Measurements from ENCODE around the gene CDH23. TPM values are rescaled to one million over a fixed set of nuclear protein-coding genes. Genes with fewer than 3 reads are reported as not detected.

Gene CDH23
- total RNA-seq, 2 donors from 2014 or later: 8.1 to 9.0 TPM

DNA sequence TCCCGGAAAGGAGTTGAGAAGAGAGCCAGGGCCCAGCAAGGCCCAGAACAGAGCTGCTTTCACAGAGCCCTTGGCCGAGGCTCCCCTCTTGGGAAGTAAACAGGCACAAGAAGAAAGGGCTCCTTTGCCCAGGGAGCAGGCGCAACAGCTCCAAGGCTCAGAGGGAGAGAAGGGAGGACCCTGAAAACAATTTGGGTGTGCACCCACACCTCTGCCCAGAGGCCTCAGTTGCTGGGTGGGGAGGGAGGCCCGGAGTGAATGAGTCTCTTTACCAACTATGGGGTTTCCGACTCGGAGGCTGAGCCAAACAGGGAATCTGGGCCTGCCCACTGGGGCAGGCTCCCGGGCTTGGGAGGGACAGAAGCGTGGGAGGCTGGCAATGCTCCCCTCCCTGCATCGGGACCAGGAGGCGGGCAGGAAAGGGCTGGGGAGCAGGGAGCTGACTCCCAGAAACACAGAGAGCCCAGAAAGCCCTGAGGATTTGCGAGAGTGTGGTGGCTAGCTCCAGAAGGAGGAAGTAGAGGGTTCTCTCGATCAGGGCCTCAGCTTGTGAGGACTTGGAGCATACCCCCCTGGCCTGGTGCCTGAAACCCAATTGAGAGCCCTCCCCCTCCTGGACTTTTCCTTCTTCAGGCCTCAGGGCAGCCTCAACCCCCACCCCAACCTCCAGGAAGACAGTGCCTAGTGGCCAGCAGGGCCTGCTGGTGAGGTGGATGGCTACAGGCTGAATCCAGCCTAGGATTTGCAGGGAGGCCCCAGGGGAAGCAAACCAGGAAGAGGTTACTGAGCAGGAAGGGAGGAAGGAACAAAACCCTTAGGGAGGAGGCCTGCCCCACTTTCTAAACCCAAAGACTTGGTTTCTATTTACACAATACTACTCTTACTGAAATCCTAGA, 316.7 kb downstream of the CDH23 start:
- Mint-ChIP-seq H3K4me3 (peak overlapping the region; percentile 91), H3K36me3 (ENCODE audit: low read depth) (no peaks in the 10 kb centered on the region), H3K27ac (peak overlapping the region; percentile 99), H3K4me1 (peaks cover 55% of the 10 kb centered on the region), H3K27me3 (no peaks in the 10 kb centered on the region)
- H3K9me3 ChIP-seq (ENCODE audit: control insufficient read depth, low read length, poor library complexity, severe bottlenecking): no peaks in the 10 kb centered on the region
- DNase-seq: no peak
- ATAC-seq: peak; percentile 72

DNA sequence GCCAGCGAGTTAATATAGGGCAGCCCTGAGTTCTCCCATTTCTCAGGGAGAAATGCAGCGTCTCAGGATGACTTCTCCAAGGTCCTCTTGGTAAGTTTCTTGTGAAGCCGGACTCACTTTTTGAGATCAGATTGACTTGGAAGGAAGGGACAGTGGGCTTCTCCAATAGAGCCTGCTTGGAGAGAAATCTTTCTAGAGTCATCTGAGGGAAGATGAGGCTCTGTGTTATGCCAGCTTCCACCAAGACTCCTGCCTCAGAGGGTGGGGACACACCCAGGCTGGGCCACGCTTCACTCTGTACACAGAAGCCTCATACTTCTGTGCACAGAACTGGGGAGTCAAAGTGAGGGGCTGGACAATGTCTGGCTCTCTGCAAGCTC, 317.3 kb downstream of the CDH23 start:
- no peaks in the 10 kb centered on the region for H3K9me3 ChIP-seq (ENCODE audit: control insufficient read depth, low read length, poor library complexity, severe bottlenecking)
- no peak for DNase-seq
- peak; percentile 38 for ATAC-seq
- H3K36me3 Mint-ChIP-seq (ENCODE audit: low read depth): no peaks in the 10 kb centered on the region
- H3K27ac Mint-ChIP-seq: peak overlapping the region; percentile 99
- H3K4me1 Mint-ChIP-seq: peaks cover 54% of the 10 kb centered on the region
- no peaks in the 10 kb centered on the region for H3K27me3 Mint-ChIP-seq
- H3K4me3 Mint-ChIP-seq: peak overlapping the region; percentile 91

GRCh38 chr10:71714592-71714991, 317.9 kb downstream of the CDH23 start:
- no peaks in the 10 kb centered on the region for H3K9me3 ChIP-seq (ENCODE audit: control insufficient read depth, low read length, poor library complexity, severe bottlenecking)
- ATAC-seq: no peak
- Mint-ChIP-seq H3K4me1 (peaks cover 49% of the 10 kb centered on the region), H3K27ac (peak overlapping the region; percentile 99), H3K36me3 (ENCODE audit: low read depth) (no peaks in the 10 kb centered on the region), H3K4me3 (peak overlapping the region; percentile 91), H3K27me3 (no peaks in the 10 kb centered on the region)
- DNase-seq: no peak

GRCh38 chr10:71715026-71715425, 318.3 kb downstream of the CDH23 start:
- DNase-seq (no peak), ATAC-seq (no peak)
- Mint-ChIP-seq H3K27me3 (no peaks in the 10 kb centered on the region), H3K27ac (peak overlapping the region; percentile 99), H3K4me3 (peak overlapping the region; percentile 91), H3K36me3 (ENCODE audit: low read depth) (no peaks in the 10 kb centered on the region), H3K4me1 (peaks cover 47% of the 10 kb centered on the region)
- no peaks in the 10 kb centered on the region for H3K9me3 ChIP-seq (ENCODE audit: control insufficient read depth, low read length, poor library complexity, severe bottlenecking)

DNA sequence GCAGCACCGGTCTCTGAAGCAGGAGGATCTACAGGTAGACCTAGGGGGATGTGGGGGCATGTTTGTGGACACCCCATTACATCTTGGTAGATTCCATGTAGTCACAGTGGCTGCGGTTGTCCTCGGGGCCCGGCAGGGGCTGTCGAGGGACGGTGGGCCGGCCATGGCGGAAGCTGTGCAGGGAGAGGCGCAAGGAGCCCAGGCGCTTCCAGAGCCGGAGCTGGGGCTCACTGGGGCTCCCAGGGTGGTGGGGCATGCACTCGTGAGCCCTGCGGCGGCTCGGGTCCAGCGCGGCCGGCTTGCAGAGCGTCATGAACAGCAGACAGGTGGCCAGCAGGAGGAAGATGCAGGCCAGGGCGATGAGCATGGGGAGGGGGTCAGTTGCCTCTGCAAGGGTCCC, 319.1 kb downstream of the CDH23 start:
- no peaks in the 10 kb centered on the region for H3K36me3 Mint-ChIP-seq (ENCODE audit: low read depth)
- H3K4me3 Mint-ChIP-seq: peak overlapping the region; percentile 91
- DNase-seq (no peak), ATAC-seq (no peak)
- H3K4me1 Mint-ChIP-seq: peaks cover 47% of the 10 kb centered on the region
- no peaks in the 10 kb centered on the region for H3K9me3 ChIP-seq (ENCODE audit: control insufficient read depth, low read length, poor library complexity, severe bottlenecking)
- H3K27ac Mint-ChIP-seq: peak overlapping the region; percentile 99
- H3K27me3 Mint-ChIP-seq: no peaks in the 10 kb centered on the region

DNA sequence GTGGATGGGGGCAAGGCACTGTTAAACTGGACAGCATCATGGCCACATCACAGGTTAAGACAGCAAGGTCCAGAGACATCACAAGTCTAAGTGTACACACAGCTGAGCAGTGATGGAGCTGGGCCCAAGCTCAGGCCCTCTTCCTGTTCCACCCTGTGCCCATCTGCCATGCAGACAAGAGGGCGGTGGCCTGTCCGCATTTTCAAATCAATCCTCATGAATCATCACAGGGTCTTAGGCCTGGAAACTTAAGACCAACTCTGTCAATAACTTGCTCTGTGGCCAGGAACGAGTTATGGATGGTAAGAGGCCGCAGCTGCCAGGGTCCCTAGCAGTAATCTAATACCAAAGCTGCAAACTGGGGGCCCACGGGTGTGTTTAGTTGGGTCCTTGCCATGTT, 319.7 kb downstream of the CDH23 start:
- H3K36me3 Mint-ChIP-seq (ENCODE audit: low read depth): no peaks in the 10 kb centered on the region
- no peak for DNase-seq
- peak overlapping the region; percentile 91 for H3K4me3 Mint-ChIP-seq
- peaks cover 49% of the 10 kb centered on the region for H3K4me1 Mint-ChIP-seq
- no peaks in the 10 kb centered on the region for H3K9me3 ChIP-seq (ENCODE audit: control insufficient read depth, low read length, poor library complexity, severe bottlenecking)
- no peak for ATAC-seq
- no peaks in the 10 kb centered on the region for H3K27me3 Mint-ChIP-seq
- peak overlapping the region; percentile 99 for H3K27ac Mint-ChIP-seq

GRCh38 chr10:71717056-71717455, 320.3 kb downstream of the CDH23 start:
- H3K9me3 ChIP-seq (ENCODE audit: control insufficient read depth, low read length, poor library complexity, severe bottlenecking): no peaks in the 10 kb centered on the region
- Mint-ChIP-seq H3K27ac (no peak overlapping the region), H3K36me3 (ENCODE audit: low read depth) (peaks cover 2% of the 10 kb centered on the region), H3K27me3 (no peaks in the 10 kb centered on the region), H3K4me1 (peaks cover 48% of the 10 kb centered on the region), H3K4me3 (peak overlapping the region; percentile 28)
- ATAC-seq (no peak), DNase-seq (no peak)

DNA sequence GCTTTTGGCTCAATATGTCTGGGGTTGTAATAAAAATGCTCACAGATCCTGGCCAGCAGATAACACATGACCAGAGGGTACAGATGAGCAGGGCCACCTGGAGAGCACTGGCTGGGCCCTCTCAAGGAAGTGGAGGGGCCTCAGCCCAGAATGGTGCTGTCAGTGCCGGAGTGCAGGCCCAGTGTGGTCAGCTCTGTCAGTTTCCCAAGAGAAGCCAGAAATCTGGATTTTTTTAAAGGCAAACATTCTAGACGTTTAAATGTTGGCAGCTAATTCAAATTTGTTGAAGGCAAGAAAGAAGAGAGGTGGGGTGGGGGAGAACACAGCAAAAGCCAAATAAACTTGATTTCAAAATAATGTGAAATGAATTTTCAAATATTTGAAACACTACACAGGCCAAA, 320.8 kb downstream of the CDH23 start:
- no peak for ATAC-seq
- peaks cover 51% of the 10 kb centered on the region for H3K4me1 Mint-ChIP-seq

GRCh38 chr10:71718165-71718698, 321.5 kb downstream of the CDH23 start:
- peaks cover 49% of the 10 kb centered on the region for H3K4me1 Mint-ChIP-seq
- no peaks in the 10 kb centered on the region for H3K27me3 Mint-ChIP-seq
- H3K9me3 ChIP-seq (ENCODE audit: control insufficient read depth, low read length, poor library complexity, severe bottlenecking): no peaks in the 10 kb centered on the region
- no peak for DNase-seq
- H3K4me3 Mint-ChIP-seq: no peak overlapping the region
- no peak for ATAC-seq
- H3K36me3 Mint-ChIP-seq (ENCODE audit: low read depth): peaks cover 2% of the 10 kb centered on the region
- peak overlapping the region; percentile 24 for H3K27ac Mint-ChIP-seq

More for the DNA sequence above, 320.8 kb downstream of the CDH23 start:
- peak overlapping the region; percentile 24 for H3K27ac Mint-ChIP-seq
- peaks cover 2% of the 10 kb centered on the region for H3K36me3 Mint-ChIP-seq (ENCODE audit: low read depth)
- no peaks in the 10 kb centered on the region for H3K9me3 ChIP-seq (ENCODE audit: control insufficient read depth, low read length, poor library complexity, severe bottlenecking)
- peak overlapping the region; percentile 50 for H3K4me3 Mint-ChIP-seq
- H3K27me3 Mint-ChIP-seq: no peaks in the 10 kb centered on the region
- DNase-seq: no peak

DNA sequence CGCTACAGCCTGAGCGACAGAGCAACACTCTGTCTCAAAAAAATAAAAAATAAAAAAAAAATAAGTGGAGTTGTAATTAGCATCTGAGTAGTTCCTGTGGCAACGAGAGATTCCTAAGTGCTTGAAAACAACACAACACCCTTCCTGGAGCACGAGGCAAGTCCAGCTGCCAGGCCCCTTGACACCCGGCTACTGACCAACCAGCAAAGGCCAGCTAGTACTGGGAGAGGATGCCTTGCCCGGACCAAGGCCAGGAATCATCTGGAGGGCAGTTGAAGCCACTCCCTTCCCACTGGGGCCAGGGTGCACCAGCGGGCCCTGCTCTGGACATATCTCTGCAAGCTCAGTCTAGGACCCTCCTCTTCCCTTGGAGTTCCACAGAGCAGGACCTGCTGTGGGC, 322.3 kb downstream of the CDH23 start:
- no peaks in the 10 kb centered on the region for H3K9me3 ChIP-seq (ENCODE audit: control insufficient read depth, low read length, poor library complexity, severe bottlenecking)
- Mint-ChIP-seq H3K36me3 (ENCODE audit: low read depth) (peaks cover 2% of the 10 kb centered on the region), H3K4me1 (peaks cover 44% of the 10 kb centered on the region), H3K4me3 (no peak overlapping the region), H3K27me3 (no peaks in the 10 kb centered on the region), H3K27ac (peak overlapping the region; percentile 24)
- ATAC-seq (no peak), DNase-seq (no peak)

GRCh38 chr10:71719464-71720201, 322.9 kb downstream of the CDH23 start, which contains the start of gene C10orf105:
TSS of gene C10orf105 (minus strand) at chr10:71719778. CDS start at chr10:71716337, 3,441 bp downstream.
- Mint-ChIP-seq H3K36me3 (ENCODE audit: low read depth) (peaks cover 2% of the 10 kb centered on the region), H3K4me1 (peaks cover 41% of the 10 kb centered on the region), H3K27me3 (no peaks in the 10 kb centered on the region), H3K4me3 (no peak within 1 kb of the TSS), H3K27ac (peak within 1 kb of the TSS; percentile 66)
- DNase-seq: no peak
- no peak for ATAC-seq
- no peaks in the 10 kb centered on the region for H3K9me3 ChIP-seq (ENCODE audit: control insufficient read depth, low read length, poor library complexity, severe bottlenecking)

DNA sequence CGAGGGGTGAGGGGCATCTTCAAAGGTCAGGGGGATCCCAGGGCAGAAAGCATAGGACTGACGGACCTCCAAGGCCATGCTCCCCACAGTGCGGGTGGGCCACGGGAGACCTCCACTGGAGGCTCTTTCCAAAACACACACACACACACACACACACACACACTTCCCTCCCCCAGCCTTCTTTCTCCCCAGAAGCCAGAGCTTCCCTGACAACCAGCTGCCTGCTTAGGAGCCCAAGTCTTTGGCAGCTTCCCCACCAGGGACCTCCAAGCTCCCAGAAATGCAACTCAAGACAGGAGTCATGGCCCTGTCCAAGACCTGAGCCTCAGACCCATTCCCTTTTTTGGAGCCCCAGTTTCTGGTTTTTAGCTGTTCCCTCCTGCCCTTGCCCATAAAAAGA, 323.6 kb downstream of the CDH23 start:
- Mint-ChIP-seq H3K4me3 (no peak overlapping the region), H3K4me1 (peaks cover 39% of the 10 kb centered on the region), H3K36me3 (ENCODE audit: low read depth) (peaks cover 2% of the 10 kb centered on the region), H3K27me3 (no peaks in the 10 kb centered on the region), H3K27ac (peak overlapping the region; percentile 66)
- ATAC-seq: no peak
- H3K9me3 ChIP-seq (ENCODE audit: control insufficient read depth, low read length, poor library complexity, severe bottlenecking): no peaks in the 10 kb centered on the region
- DNase-seq: no peak

- no peaks in the 10 kb centered on the region for H3K9me3 ChIP-seq (ENCODE audit: control insufficient read depth, low read length, poor library complexity, severe bottlenecking)
- no peak overlapping the region for H3K27ac Mint-ChIP-seq
- H3K27me3 Mint-ChIP-seq: no peaks in the 10 kb centered on the region
- peaks cover 2% of the 10 kb centered on the region for H3K36me3 Mint-ChIP-seq (ENCODE audit: low read depth)
- no peak overlapping the region for H3K4me3 Mint-ChIP-seq
- DNase-seq (no peak), ATAC-seq (no peak)
- H3K4me1 Mint-ChIP-seq: peaks cover 39% of the 10 kb centered on the region
Measured at GRCh38 chr10:71721313-71721712, 324.6 kb downstream of the CDH23 start.

Measured in T-helper 17 cell (primary cell).